ENCODE results near the gene VMO1. TPM values are rescaled to one million over a fixed set of nuclear protein-coding genes. Genes with fewer than 3 reads are reported as not detected.
A peak's percentile ranks its signal among the peaks of the same experiment; 100 is the strongest.

The VMO1 gene
- polyA plus RNA-seq, 3 donors: 0.54 to 2.1 (median 0.79) TPM

DNA sequence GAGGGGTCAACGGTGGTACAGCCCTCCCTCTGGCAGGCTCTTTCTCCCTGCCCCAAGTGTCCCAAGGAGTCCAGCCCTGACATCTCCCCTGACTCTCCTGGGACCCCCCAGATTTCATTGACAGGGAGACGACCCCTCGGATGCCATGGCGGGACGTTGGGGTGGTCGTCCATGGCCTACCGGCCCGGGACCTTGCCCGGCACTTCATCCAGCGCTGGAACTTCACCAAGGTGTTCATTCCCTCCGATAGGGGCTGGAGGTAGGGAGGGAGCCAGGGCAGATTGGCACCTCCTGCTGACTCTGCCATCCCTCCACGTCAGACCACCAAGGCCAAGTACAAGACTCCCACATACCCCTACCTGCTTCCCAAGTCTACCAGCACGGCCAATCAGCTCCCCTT, 30.7 kb upstream of the VMO1 start:
- peak overlapping the region in 1 of 7 donors; percentile 15 for H3K27ac Mint-ChIP-seq
- no peak overlapping the region for H3K4me3 Mint-ChIP-seq

GRCh38 chr17:4815043-4815675, 29.0 kb upstream of the VMO1 start:
- peaks cover 0 to 2% (median 0%) of the 10 kb centered on the region in 7 donors for H3K9me3 Mint-ChIP-seq
- H3K4me1 Mint-ChIP-seq: peaks cover 5% of the 10 kb centered on the region
- no peak for DNase-seq
- peaks cover 57 to 73% of the 10 kb centered on the region in 2 donors for H3K36me3 Mint-ChIP-seq
- H3K27me3 Mint-ChIP-seq (ENCODE audit: low read depth in 3 of 3): peaks cover 3 to 14% (median 7%) of the 10 kb centered on the region in 3 donors
- TF ChIP-seq CTCF (IDR thresholded peaks at IDR 0.05): no peak
- H3K27me3 ChIP-seq (ENCODE audit: control insufficient read depth in 2 of 2, insufficient read depth in 2 of 2, low read length in 2 of 2): no peaks in the 10 kb centered on the region
- H3K9ac ChIP-seq (ENCODE audit: insufficient read depth, low read length, poor library complexity, severe bottlenecking): no peak overlapping the region
- H3K79me2 ChIP-seq (ENCODE audit: insufficient read depth, low read length): no peaks in the 10 kb centered on the region
- peaks cover 34 to 71% of the 10 kb centered on the region in 2 donors for H3K36me3 ChIP-seq (replicated peaks in 1 of 2; ENCODE audit: control insufficient read depth in 1 of 2, insufficient read depth in 2 of 2, low read length in 2 of 2)
- H3K9me3 ChIP-seq (replicated peaks in 1 of 2; ENCODE audit: control insufficient read depth in 1 of 2, insufficient read depth in 1 of 2, low read length in 2 of 2): no peaks in the 10 kb centered on the region
- no peak overlapping the region for H3K27ac ChIP-seq (ENCODE audit: low read depth in 1 of 2, low read length in 2 of 2)
- H3K27ac Mint-ChIP-seq: peak overlapping the region in 1 of 7 donors; percentile 17
- H3K4me1 ChIP-seq (ENCODE audit: control insufficient read depth in 1 of 2, insufficient read depth in 2 of 2, low read length in 2 of 2): no peaks in the 10 kb centered on the region
- H4K20me1 ChIP-seq (ENCODE audit: insufficient read depth, low read length): peaks cover 10% of the 10 kb centered on the region
- H3K4me3 Mint-ChIP-seq: no peak overlapping the region
- H3K4me3 ChIP-seq (replicated peaks in 1 of 3; ENCODE audit: low read depth in 2 of 3, low read length in 3 of 3): no peak overlapping the region
- WGBS (ENCODE audit: insufficient coverage): 97% methylated on average over 3 of the region's 7 CpGs
- H2AFZ ChIP-seq (ENCODE audit: insufficient read depth, low read depth, low read length, poor library complexity, severe bottlenecking): no peak overlapping the region
- no peak overlapping the region for H3K4me2 ChIP-seq (replicated peaks; ENCODE audit: extremely low read depth, low read length, poor library complexity, severe bottlenecking)
- intact Hi-C loops (cut with micrococcal nuclease): loop anchor here in 1 of 2 donors (10.0 kb wide), 1 partner anchor 70 kb away; no protein-coding TSS in a partner anchor

More for the DNA sequence above, 30.7 kb upstream of the VMO1 start:
- H3K9me3 ChIP-seq (replicated peaks in 1 of 2; ENCODE audit: control insufficient read depth in 1 of 2, insufficient read depth in 1 of 2, low read length in 2 of 2): no peaks in the 10 kb centered on the region
- no peak for TF ChIP-seq CTCF (IDR thresholded peaks at IDR 0.05)
- H3K4me1 ChIP-seq (ENCODE audit: control insufficient read depth in 1 of 2, insufficient read depth in 2 of 2, low read length in 2 of 2): no peaks in the 10 kb centered on the region
- no peaks in the 10 kb centered on the region for H3K27me3 ChIP-seq (ENCODE audit: control insufficient read depth in 2 of 2, insufficient read depth in 2 of 2, low read length in 2 of 2)
- H4K20me1 ChIP-seq (ENCODE audit: insufficient read depth, low read length): peaks cover 10% of the 10 kb centered on the region
- intact Hi-C loops (cut with micrococcal nuclease): loop anchor here in 1 of 2 donors (10.0 kb wide), 1 partner anchor 68 kb away; no protein-coding TSS in a partner anchor
- peaks cover 35 to 61% of the 10 kb centered on the region in 2 donors for H3K36me3 ChIP-seq (replicated peaks in 1 of 2; ENCODE audit: control insufficient read depth in 1 of 2, insufficient read depth in 2 of 2, low read length in 2 of 2)
- H3K4me2 ChIP-seq (replicated peaks; ENCODE audit: extremely low read depth, low read length, poor library complexity, severe bottlenecking): no peak overlapping the region
- WGBS (ENCODE audit: insufficient coverage): 100% methylated on average over 9 of the region's 13 CpGs
- Mint-ChIP-seq H3K36me3 (peaks cover 48 to 71% of the 10 kb centered on the region in 2 donors), H3K9me3 (peaks cover 0 to 2% (median 0%) of the 10 kb centered on the region in 7 donors), H3K4me1 (no peaks in the 10 kb centered on the region), H3K27me3 (ENCODE audit: low read depth in 3 of 3) (peaks cover 1 to 14% (median 5%) of the 10 kb centered on the region in 3 donors)
- H3K9ac ChIP-seq (ENCODE audit: insufficient read depth, low read length, poor library complexity, severe bottlenecking): no peak overlapping the region
- H3K4me3 ChIP-seq (replicated peaks in 1 of 3; ENCODE audit: low read depth in 2 of 3, low read length in 3 of 3): no peak overlapping the region
- H2AFZ ChIP-seq (ENCODE audit: insufficient read depth, low read depth, low read length, poor library complexity, severe bottlenecking): no peak overlapping the region
- no peak for DNase-seq
- H3K79me2 ChIP-seq (ENCODE audit: insufficient read depth, low read length): no peaks in the 10 kb centered on the region
- H3K27ac ChIP-seq (ENCODE audit: low read depth in 1 of 2, low read length in 2 of 2): no peak overlapping the region
